GM18502 (cell line): Measurements from ENCODE around the gene RYR3.
"Not testable (repeated sequence)": the region's sequence is repeated elsewhere in the genome, so short reads cannot be mapped to it uniquely, and the experiment has no call there.

Experiments
- ATAC-seq: cut with Tn5 transposase; IDR thresholded peaks from one replicate; pipeline ENCODE4 v1.9.1; 2021; ENCODE audit warnings: mild to moderate bottlenecking; ENCODE audit not compliant: unreplicated experiment, poor library complexity

The RYR3 gene

GRCh38 chr15:33794453-33794852 lies 483.7 kb downstream of the RYR3 start:
- ATAC-seq = no peak

GRCh38 chr15:33795070-33795469 lies 484.3 kb downstream of the RYR3 start:
- no peak for ATAC-seq

GRCh38 chr15:33797651-33798050 lies 486.9 kb downstream of the RYR3 start:
- no peak for ATAC-seq

DNA sequence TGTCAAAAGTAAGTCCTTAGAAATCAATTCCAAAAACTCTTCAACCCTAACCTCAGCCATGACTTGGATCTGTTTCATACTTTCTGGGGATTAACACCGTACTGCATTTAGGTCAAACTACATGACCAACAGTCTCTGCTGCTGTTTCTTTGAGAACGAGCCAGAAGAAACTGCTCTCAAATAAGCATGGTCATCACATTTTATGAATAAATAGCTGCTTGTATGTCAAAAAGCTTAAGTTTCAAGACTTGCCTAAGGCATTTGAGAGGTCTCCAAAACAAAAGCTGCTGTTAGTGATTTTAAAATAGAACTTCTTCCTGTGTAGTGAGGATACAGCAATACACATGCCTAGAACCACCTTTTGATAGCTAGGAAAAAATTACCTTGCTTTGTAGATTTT lies 491.2 kb downstream of the RYR3 start:
- ATAC-seq = no peak

DNA sequence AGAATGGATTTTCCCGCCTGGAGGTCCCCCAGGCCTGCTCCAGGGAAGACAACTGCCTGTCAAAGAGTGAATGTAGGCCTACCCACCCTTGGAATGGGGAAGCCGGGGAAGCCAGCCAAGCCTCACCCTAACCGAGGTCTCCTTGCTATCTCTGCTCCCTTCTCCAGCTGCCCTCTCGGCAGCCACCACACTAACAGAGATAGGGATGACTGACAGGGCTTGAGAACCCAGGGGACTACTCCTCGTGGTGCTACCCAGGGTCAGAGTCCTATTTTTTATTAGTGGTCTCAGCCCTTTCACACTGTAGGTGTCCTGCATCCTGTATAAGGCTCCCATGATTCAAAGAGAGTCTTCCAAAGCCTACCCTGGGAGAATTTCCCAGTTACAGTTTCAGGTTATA lies 496.9 kb downstream of the RYR3 start:
- no peak for ATAC-seq

DNA sequence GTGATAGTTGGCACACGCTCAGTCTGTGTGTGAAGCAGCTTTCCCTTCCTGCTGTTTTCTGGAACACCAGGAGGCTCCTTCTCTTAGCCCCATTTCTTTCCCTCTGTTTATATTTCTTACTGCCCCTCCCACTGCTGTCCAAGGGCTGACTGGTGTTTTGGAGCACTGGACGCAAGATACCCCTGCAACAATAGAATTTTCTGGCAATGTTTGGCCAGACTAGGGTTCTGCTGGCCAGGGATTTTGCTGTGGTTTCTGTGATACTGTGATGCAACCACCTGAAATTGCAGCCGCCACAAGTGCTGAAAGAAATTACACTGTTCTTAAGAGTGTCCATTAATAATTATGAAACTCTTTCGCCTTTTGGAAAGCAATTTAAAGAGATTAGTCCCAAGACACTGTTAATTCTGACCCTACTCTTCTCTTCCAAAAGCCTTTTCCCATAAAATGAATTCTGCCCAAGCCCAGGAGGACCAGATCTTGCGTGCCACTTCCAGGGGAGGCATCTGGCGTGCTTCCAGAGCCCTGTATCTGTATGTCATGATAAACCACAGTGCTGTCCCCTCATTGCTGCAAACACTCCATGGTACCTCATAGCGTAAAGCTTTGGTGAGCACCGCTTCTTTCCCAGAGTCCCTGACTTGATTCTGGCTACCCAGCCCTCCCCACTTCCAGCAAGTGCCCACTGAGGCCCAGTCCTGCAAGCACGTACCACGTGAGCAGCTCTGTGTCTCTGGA lies 498.1 kb downstream of the RYR3 start:
- no peak for ATAC-seq

GRCh38 chr15:33810073-33810595 lies 499.4 kb downstream of the RYR3 start:
- no peak for ATAC-seq

DNA sequence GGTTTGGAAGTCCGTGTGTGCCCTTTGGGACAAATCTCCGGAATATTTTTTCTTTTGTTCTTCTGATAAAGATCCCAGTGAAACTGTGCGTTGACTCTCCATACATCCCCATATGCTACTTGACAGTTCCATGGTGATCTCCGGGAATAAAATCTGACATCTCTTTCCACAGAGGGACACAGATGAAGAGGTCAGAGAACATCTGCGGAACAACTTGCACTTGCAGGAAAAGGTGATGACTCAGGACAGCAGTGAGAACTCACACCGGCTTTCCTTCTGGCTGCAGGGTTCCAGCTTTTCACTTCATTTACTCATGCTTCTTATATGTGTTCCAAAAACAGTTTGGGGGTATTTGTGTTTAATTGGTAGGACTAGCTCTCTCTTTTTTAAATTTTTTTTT lies 500.0 kb downstream of the RYR3 start:
- no peak for ATAC-seq

- no peak for ATAC-seq
Measured at GRCh38 chr15:33813891-33814290, 503.1 kb downstream of the RYR3 start.

- not testable (repeated sequence) for ATAC-seq
Measured at GRCh38 chr15:33819499-33819898, 508.7 kb downstream of the RYR3 start.

- ATAC-seq = no peak
Measured at GRCh38 chr15:33822479-33822878, 511.7 kb downstream of the RYR3 start.

DNA sequence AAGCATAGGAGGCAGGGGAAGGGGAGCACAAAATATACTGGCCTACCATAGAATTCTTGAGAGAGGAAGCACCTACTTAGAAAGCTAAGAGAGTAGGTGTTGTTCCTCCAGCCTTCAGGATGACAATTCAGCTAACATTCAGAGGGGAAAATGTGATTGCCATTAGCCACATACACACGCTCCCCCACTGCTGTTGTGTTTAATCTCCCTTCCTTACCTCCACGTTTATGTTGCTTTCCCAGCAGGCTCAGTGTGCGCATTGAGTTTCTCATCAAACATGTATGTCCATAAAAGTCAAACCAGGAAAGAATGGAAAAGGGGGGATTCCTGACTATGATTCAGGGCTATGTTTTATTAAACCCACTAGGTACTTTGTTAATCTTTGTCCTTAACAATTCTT lies 512.4 kb downstream of the RYR3 start:
- no peak for ATAC-seq

GRCh38 chr15:33825453-33825852 lies 514.7 kb downstream of the RYR3 start:
- no peak for ATAC-seq

DNA sequence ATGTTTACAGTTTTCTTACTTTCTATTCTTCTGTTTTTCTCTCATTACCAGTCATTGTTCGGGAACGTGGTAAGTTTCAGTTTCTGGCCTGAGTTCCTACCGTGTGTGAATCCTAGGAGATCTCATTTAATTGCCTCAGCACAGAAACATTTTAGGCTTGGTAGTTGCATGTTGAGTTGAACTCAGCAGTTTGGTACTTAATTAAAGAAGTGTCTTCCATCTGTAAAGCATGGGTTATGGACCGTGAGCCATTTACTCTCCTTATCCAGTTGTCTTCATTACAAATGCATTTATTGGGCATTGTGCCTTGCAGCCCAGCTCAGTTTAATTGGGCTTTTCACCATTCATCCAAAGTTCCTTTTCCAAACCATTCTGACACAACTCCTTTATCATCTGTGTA lies 515.4 kb downstream of the RYR3 start:
- ATAC-seq = no peak

- ATAC-seq = no peak
Measured at GRCh38 chr15:33830351-33830750, 519.6 kb downstream of the RYR3 start.

DNA sequence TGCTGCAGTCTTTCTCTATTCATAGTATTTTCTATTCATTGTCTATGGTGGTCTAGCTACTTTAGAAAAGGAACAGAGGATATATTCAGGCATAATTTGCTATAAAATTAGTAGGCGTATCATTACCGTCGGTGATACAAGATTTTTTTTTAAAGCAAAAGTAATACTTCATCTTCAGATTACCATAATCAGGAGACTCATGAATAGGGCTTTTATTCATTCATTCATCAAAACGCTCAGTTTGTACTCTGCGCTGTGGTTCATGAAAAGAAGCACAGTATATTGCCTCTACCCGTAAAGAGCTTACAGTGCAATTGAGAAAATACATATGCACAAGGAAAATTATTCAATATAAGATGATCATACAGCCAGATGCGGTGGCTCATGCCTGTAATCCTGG lies 520.9 kb downstream of the RYR3 start:
- ATAC-seq = no peak

DNA sequence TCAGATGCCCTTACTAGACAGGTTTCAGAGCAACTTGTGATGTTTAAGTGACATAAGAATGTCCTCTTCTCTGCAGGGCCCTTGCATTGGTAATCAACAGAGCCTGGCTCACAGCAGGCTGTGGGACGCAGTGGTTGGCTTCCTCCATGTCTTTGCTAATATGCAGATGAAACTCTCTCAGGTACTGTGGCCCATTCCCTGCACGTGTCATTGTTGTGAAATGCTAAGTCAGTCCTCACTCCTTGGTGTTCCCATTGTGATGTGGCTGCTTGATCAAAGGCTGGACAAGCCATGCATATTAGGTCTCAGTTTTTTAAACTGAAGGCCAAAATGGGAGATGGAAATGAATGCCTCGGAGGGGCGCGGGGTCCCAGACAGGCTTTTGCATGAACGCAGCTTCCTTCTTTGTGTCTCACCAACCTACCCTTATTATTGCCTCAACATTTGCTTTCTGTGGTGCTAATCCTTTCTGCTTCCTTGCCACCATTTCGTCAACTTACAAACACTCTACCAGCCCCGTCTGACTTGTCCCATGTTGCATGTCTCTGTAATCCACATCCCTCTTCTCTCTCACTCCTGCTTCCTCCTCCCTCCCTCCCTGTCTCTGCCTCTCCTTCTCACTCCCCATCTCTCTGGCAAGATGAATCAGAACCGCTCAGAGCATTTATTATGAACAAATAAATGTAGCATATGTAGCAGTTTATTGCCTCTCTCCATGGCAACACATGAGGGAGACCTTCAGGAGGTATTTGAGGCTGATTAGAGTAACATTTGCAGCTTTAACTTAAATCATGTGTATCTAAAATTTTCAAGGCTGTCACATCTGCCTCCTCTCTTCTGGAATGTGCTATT lies 524.4 kb downstream of the RYR3 start:
- ATAC-seq = no peak

- no peak for ATAC-seq
Measured at GRCh38 chr15:33837294-33837693, 526.5 kb downstream of the RYR3 start.

GRCh38 chr15:33839540-33839939 lies 528.8 kb downstream of the RYR3 start:
- ATAC-seq = no peak

GRCh38 chr15:33840615-33841014 lies 529.8 kb downstream of the RYR3 start:
- no peak for ATAC-seq

DNA sequence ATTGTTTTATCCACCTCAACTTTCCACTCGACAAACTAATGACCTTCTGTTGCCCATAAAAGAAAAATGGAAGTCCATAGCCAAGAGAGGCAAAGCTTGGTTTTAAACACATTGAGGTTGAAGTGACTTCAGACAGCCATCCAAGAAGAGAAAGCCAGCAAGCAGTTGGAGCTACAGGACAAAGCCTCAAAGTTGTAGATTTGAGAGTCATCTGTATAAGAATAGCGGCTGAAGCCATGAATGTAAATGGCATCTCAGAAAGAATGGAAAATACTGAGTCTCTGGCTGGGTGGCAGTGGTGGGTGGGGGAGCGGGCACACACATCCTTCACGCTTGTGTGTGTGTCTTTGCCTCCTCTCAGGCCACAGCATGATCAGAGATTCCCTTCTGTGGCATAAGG lies 533.4 kb downstream of the RYR3 start:
- ATAC-seq = no peak
